ENCODE measurements around the gene GNAL. TPM values are rescaled to one million over a fixed set of nuclear protein-coding genes. Genes with fewer than 3 reads are reported as not detected.

GNAL gene
- total RNA-seq, 1 experiment from 2014 or later: 24.0 TPM

GRCh38 chr18:11821208-11821607 lies 132.1 kb downstream of the GNAL start:
- no peak overlapping the region for H3K23ac ChIP-seq (ENCODE audit: insufficient read length, low read depth, low read length)
- no peak overlapping the region for H3K4me3 Mint-ChIP-seq
- no CpG with 5 or more reads among the region's 7 CpGs for WGBS (ENCODE audit: extremely low coverage, insufficient read length, low lambda C conversion rate)
- no peak for TF ChIP-seq CTCF (conservative IDR thresholded peaks at IDR 0.05)
- peak overlapping the region in 2 of 3 experiments; percentile 40 to 79; a peak in 2 of 7 replicates for H3K27ac Mint-ChIP-seq
- no peak for DNase-seq
- H3K4me2 ChIP-seq (ENCODE audit: insufficient read depth, insufficient read length, low read length): no peak overlapping the region
- no peak overlapping the region for H3K56ac ChIP-seq (ENCODE audit: insufficient read length, low read depth, low read length)
- peaks cover 2% of the 10 kb centered on the region; the same call in 1 of the 2 replicates for H3K4me1 ChIP-seq (ENCODE audit: insufficient read depth, low read length)
- no peak overlapping the region for H4K91ac ChIP-seq (ENCODE audit: insufficient read length, low read depth, low read length)
- H2BK5ac ChIP-seq (ENCODE audit: insufficient read length, low read length): no peak overlapping the region
- no peaks in the 10 kb centered on the region for H3K79me1 ChIP-seq (ENCODE audit: insufficient read depth, low read depth, low read length, poor library complexity, severe bottlenecking)
- H3K27me3 Mint-ChIP-seq (ENCODE audit: low read depth): no peaks in the 10 kb centered on the region
- no peaks in the 10 kb centered on the region for H3K27me3 ChIP-seq (ENCODE audit: insufficient read depth, low read length)
- H2BK12ac ChIP-seq (ENCODE audit: insufficient read length, low read depth, low read length): no peak overlapping the region
- H3K9ac ChIP-seq (ENCODE audit: extremely low read depth, insufficient read length, low read length): no peak overlapping the region
- H3K36me3 Mint-ChIP-seq (ENCODE audit: insufficient read depth in 1 of 3, low read depth in 3 of 3): peaks cover 0 to 4% (median 0%) of the 10 kb centered on the region in 3 experiments; a peak in 2 of 7 replicates
- H2AFZ ChIP-seq (ENCODE audit: low read length): no peak overlapping the region
- no peak overlapping the region for H3K27ac ChIP-seq (ENCODE audit: insufficient read length, low read depth, low read length)
- no peak overlapping the region for H3K14ac ChIP-seq (ENCODE audit: insufficient read depth, low read length)
- no peaks in the 10 kb centered on the region for H4K20me1 ChIP-seq (ENCODE audit: control insufficient read depth, insufficient read depth, insufficient read length)
- no peak overlapping the region for H3T11ph ChIP-seq (ENCODE audit: low read length)
- H3K9me3 ChIP-seq (ENCODE audit: control insufficient read depth, low read depth, low read length): no peaks in the 10 kb centered on the region
- H2BK120ac ChIP-seq (ENCODE audit: low read depth, low read length, poor library complexity, severe bottlenecking): no peak overlapping the region
- no peak overlapping the region for H4K8ac ChIP-seq (replicated peaks; ENCODE audit: insufficient read length, low read depth, low read length)
- H4K5ac ChIP-seq (ENCODE audit: insufficient read length, low read depth, low read length): no peak overlapping the region
- H2BK15ac ChIP-seq (ENCODE audit: low read depth, low read length): no peak overlapping the region
- peaks cover 23 to 25% of the 10 kb centered on the region in 2 experiments for H3K4me1 Mint-ChIP-seq
- no peak overlapping the region for H3K4ac ChIP-seq (ENCODE audit: low read depth, low read length)
- H3K23me2 ChIP-seq (ENCODE audit: insufficient read length, low read depth, low read length, poor library complexity, severe bottlenecking): no peaks in the 10 kb centered on the region
- no peaks in the 10 kb centered on the region for H3K79me2 ChIP-seq (ENCODE audit: insufficient read depth, low read length)
- no peak overlapping the region for H3K18ac ChIP-seq (ENCODE audit: insufficient read length, low read depth, low read length)
- no peak overlapping the region for H2AK5ac ChIP-seq (ENCODE audit: insufficient read length, low read length)
- no peak overlapping the region for H2BK20ac ChIP-seq (ENCODE audit: low read depth, low read length, poor library complexity, severe bottlenecking)
- 0 out of 5 replicates have a peak, but pooled peaks cover 0 to 3% of the 10 kb centered on the region in 2 experiments for H3K9me3 Mint-ChIP-seq
